NCI-H128 (cell line): Measurements from ENCODE around the gene BABAM2.

Experiments used
- DNase-seq: peaks from one replicate; lab custom pipeline; 2025; ENCODE audit not compliant: unreplicated experiment; lab: John Stamatoyannopoulos, UW

BABAM2 gene

GRCh38 chr2:28296904-28297303 is 406.4 kb downstream of the BABAM2 start:
- DNase-seq = no peak

- no peak for DNase-seq
Measured at GRCh38 chr2:28297531-28297930, 407.0 kb downstream of the BABAM2 start.

GRCh38 chr2:28298406-28298805 is 407.9 kb downstream of the BABAM2 start:
- no peak for DNase-seq

- no peak for DNase-seq
Measured at GRCh38 chr2:28300485-28301341, 410.2 kb downstream of the BABAM2 start.

GRCh38 chr2:28305202-28305601 is 414.7 kb downstream of the BABAM2 start:
- no peak for DNase-seq

GRCh38 chr2:28310107-28310506 is 419.6 kb downstream of the BABAM2 start:
- DNase-seq = no peak

- no peak for DNase-seq
Measured at GRCh38 chr2:28311660-28312249, 421.2 kb downstream of the BABAM2 start.

GRCh38 chr2:28312307-28313219 is 422.0 kb downstream of the BABAM2 start:
- DNase-seq = no peak

GRCh38 chr2:28313220-28313784 is 422.8 kb downstream of the BABAM2 start:
- DNase-seq = no peak

- DNase-seq = no peak
Measured at GRCh38 chr2:28314968-28315367, 424.4 kb downstream of the BABAM2 start.

GRCh38 chr2:28316546-28317335 is 426.2 kb downstream of the BABAM2 start:
- no peak for DNase-seq

- no peak for DNase-seq
Measured at GRCh38 chr2:28317390-28317789, 426.9 kb downstream of the BABAM2 start.

GRCh38 chr2:28318023-28318422 is 427.5 kb downstream of the BABAM2 start:
- no peak for DNase-seq

- DNase-seq = no peak
Measured at GRCh38 chr2:28318462-28319117, 428.1 kb downstream of the BABAM2 start.

- no peak for DNase-seq
Measured at GRCh38 chr2:28319118-28320008, 428.8 kb downstream of the BABAM2 start.

- DNase-seq = no peak
Measured at GRCh38 chr2:28320009-28320365, 429.5 kb downstream of the BABAM2 start.

GRCh38 chr2:28320371-28320770 is 429.8 kb downstream of the BABAM2 start:
- DNase-seq = no peak

GRCh38 chr2:28321426-28321825 is 430.9 kb downstream of the BABAM2 start:
- no peak for DNase-seq

GRCh38 chr2:28322051-28322450 is 431.5 kb downstream of the BABAM2 start:
- no peak for DNase-seq
